HUES64 (cell line): ENCODE data around the gene ARL4C.
A peak's percentile ranks its signal among the peaks of the same experiment; 100 is the strongest.

Experiments used
- H3K27ac ChIP-seq: 2 replicates; pipeline ENCODE4 v1.7.0; 2013; ENCODE audit warnings: low read depth, low read length, inconsistent platforms
- H3K27me3 ChIP-seq: 2 replicates; pipeline ENCODE4 v1.6.1; 2013; ENCODE audit warnings: mild to moderate bottlenecking, low read length; ENCODE audit not compliant: insufficient read depth
- H3K36me3 ChIP-seq: 2 replicates; pipeline ENCODE4 v1.6.1; 2013; ENCODE audit warnings: mild to moderate bottlenecking, low read length; ENCODE audit not compliant: insufficient read depth
- H3K4me1 ChIP-seq: 2 replicates; pipeline ENCODE4 v1.6.1; 2013; ENCODE audit warnings: mild to moderate bottlenecking, low read length, moderate library complexity; ENCODE audit not compliant: insufficient read depth
- H3K4me3 ChIP-seq: 2 replicates; pipeline ENCODE4 v1.5.1; 2013; ENCODE audit warnings: mild to moderate bottlenecking, low read length, moderate library complexity
- H3K9ac ChIP-seq: 2 replicates; pipeline ENCODE4 v1.6.1; 2013; ENCODE audit warnings: mild to moderate bottlenecking, low read depth, low read length
- H3K9me3 ChIP-seq: 2 replicates; pipeline ENCODE4 v1.6.1; 2013; ENCODE audit warnings: low read depth, low read length; ENCODE audit not compliant: insufficient read depth
- WGBS: fragments of 150-250, 120-280 bp; methylation state at CpG from one replicate; pipeline ENCODE4 v1.1.7; 2013; ENCODE audit warnings: missing lambda C conversion rate; 5-methylcytosine and 5-hydroxymethylcytosine counted together

Gene ARL4C

GRCh38 chr2:234521536-234521935, 24.7 kb upstream of the ARL4C start:
- 92% methylated on average over 2 of the region's 2 CpGs for WGBS
- Histone ChIP-seq H3K27me3 (no peaks in the 10 kb centered on the region), H3K9ac (no peak overlapping the region), H3K27ac (no peak overlapping the region), H3K4me3 (no peak overlapping the region), H3K4me1 (no peaks in the 10 kb centered on the region), H3K9me3 (peaks cover 3% of the 10 kb centered on the region; the same call in 1 of the 2 replicates), H3K36me3 (no peaks in the 10 kb centered on the region)

DNA sequence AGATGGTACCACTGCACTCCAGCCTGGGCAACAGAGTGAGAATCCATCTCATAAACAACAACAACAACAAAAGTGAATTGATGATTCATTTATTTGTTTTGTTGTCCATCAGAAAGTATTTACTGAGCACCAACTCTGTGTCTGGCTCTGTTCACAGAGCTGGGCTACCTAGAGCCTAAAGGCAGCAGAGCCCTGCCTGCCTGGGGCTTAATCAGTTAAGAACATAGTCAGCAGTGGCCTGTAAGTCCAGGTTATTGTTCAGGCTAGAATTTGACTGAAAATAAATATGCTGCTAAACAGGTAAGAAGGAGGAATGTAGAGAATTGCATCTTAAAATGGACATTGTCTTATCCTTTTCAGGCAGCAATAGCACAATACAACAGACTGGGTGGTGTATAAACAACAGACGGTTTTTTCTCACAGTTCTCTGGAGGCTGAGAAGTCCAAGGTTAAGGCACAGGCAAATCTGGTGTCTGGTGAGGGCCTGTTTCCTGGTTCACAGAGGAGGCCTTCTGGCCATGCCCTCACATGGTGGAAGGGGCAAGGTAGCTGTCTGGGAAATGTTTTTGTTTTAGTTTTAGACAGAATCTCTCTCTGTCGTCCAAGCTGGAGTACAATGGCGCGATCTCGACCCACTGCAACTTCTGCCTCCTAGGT, 22.2 kb upstream of the ARL4C start:
- Histone ChIP-seq H3K4me1 (no peaks in the 10 kb centered on the region), H3K27me3 (no peaks in the 10 kb centered on the region), H3K9ac (no peak overlapping the region), H3K36me3 (no peaks in the 10 kb centered on the region), H3K9me3 (no peaks in the 10 kb centered on the region), H3K27ac (no peak overlapping the region), H3K4me3 (no peak overlapping the region)
- WGBS, result 93% methylated on average over 5 of the region's 5 CpGs

- Histone ChIP-seq H3K4me3 (no peak overlapping the region), H3K27me3 (no peaks in the 10 kb centered on the region)
Observed at GRCh38 chr2:234517971-234518370, 21.1 kb upstream of the ARL4C start.

GRCh38 chr2:234514873-234515638, 18.2 kb upstream of the ARL4C start:
- 83% methylated on average over 16 of the region's 16 CpGs for WGBS
- no peaks in the 10 kb centered on the region for H3K9me3 ChIP-seq
- H3K27me3 ChIP-seq, result no peaks in the 10 kb centered on the region
- H3K4me3 ChIP-seq, result no peak overlapping the region
- no peaks in the 10 kb centered on the region for H3K36me3 ChIP-seq
- no peak overlapping the region for H3K27ac ChIP-seq
- H3K4me1 ChIP-seq, result no peaks in the 10 kb centered on the region; the same call in 1 of the 2 replicates
- H3K9ac ChIP-seq, result no peak overlapping the region

More at GRCh38 chr2:234517971-234518370, 21.1 kb upstream of the ARL4C start:
- no peak overlapping the region for H3K9ac ChIP-seq
- H3K9me3 ChIP-seq, result no peaks in the 10 kb centered on the region
- H3K27ac ChIP-seq, result no peak overlapping the region
- WGBS, result 96% methylated on average over 8 of the region's 8 CpGs
- no peaks in the 10 kb centered on the region for H3K36me3 ChIP-seq
- H3K4me1 ChIP-seq, result no peaks in the 10 kb centered on the region; the same call in 1 of the 2 replicates

GRCh38 chr2:234514099-234514498, 17.2 kb upstream of the ARL4C start:
- no peaks in the 10 kb centered on the region for H3K36me3 ChIP-seq
- no peak overlapping the region for H3K27ac ChIP-seq
- H3K9me3 ChIP-seq, result no peaks in the 10 kb centered on the region
- H3K4me1 ChIP-seq, result no peaks in the 10 kb centered on the region; the same call in 1 of the 2 replicates
- no peaks in the 10 kb centered on the region for H3K27me3 ChIP-seq
- H3K9ac ChIP-seq, result no peak overlapping the region
- 91% methylated on average over 1 of the region's 1 CpG for WGBS
- H3K4me3 ChIP-seq, result no peak overlapping the region

DNA sequence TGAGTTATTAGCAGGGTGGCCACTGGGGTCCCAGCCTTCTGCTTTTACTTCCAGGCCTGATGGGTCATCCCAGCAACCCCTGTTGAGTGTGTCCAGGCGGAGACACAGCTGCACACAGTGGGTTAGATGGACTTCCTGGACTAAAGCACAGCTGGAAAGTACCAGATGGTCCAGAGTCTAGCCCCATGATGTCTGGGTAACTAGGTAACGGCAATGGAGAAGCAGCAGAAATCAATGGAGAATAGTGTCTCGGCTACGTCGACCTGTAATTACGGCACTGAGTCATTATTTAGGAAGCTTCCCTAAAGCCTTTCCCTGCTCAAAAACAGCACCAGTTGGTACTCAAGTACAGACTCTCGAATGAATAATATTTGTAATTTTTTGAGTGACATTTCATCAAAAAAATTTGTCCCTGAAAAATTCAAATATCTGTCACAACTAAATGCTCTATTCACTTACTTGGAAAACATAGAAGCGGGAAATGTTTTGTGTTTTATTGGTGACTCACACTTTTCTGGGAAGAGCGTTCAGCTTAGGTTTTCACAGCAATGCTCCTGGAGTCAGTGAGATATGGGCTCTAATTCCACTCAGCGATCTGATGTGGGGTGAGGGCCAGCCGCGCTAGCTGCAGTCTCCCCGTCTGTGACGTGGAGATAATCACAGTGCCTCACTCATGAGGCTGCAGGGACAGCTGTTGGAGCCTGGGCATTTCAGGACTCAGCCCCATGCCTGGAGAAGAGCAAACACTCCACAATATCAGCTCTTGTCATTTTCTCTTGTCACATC, 16.2 kb upstream of the ARL4C start:
- no peaks in the 10 kb centered on the region for H3K27me3 ChIP-seq
- H3K9ac ChIP-seq, result no peak overlapping the region
- H3K36me3 ChIP-seq, result no peaks in the 10 kb centered on the region
- no peaks in the 10 kb centered on the region for H3K9me3 ChIP-seq
- WGBS, result 91% methylated on average over 13 of the region's 14 CpGs
- H3K27ac ChIP-seq, result no peak overlapping the region
- H3K4me3 ChIP-seq, result no peak overlapping the region
- no peaks in the 10 kb centered on the region; the same call in 1 of the 2 replicates for H3K4me1 ChIP-seq

GRCh38 chr2:234502919-234503285, 6.0 kb upstream of the ARL4C start:
- no peaks in the 10 kb centered on the region for H3K9me3 ChIP-seq

DNA sequence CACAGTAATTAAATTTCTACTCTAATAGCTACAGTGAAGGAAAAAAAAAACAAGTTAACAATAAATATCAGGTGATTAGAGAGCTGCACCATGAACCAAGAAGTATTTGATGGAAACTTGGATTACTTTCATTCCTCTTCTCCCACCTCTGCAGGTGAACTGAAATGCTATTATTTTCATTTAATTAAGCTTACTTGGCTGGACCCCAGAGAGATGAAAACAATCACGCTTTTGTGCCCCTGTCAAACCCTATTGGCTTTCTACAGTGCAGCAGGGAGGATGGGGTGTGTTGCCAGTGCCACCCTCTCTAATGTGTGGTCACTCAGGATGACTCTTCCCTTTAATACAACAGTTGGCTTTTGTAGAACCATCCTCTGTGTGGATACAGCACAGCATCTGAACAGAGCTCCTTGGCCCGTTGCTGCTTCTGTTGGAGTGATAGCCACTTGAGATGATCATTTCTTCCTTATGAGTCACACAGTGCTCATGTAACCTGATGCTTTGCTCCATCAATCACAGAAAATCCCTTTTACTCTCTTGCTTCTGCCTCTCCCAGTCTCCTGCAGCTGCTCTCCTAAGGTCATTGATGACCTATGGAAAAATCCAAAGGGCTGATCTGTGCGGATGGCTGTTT, 5.5 kb upstream of the ARL4C start:
- no peak overlapping the region for H3K27ac ChIP-seq
- H3K4me3 ChIP-seq, result no peak overlapping the region
- WGBS, result 82% methylated on average over 3 of the region's 3 CpGs
- H3K27me3 ChIP-seq, result peaks cover 16% of the 10 kb centered on the region
- no peaks in the 10 kb centered on the region for H3K36me3 ChIP-seq
- H3K4me1 ChIP-seq, result peaks cover 11% of the 10 kb centered on the region; the same call in 1 of the 2 replicates
- no peaks in the 10 kb centered on the region for H3K9me3 ChIP-seq
- H3K9ac ChIP-seq, result no peak overlapping the region

More at GRCh38 chr2:234502919-234503285, 6.0 kb upstream of the ARL4C start:
- Histone ChIP-seq H3K36me3 (no peaks in the 10 kb centered on the region), H3K4me3 (no peak overlapping the region), H3K9ac (no peak overlapping the region), H3K27me3 (peaks cover 11% of the 10 kb centered on the region), H3K27ac (no peak overlapping the region), H3K4me1 (peaks cover 11% of the 10 kb centered on the region; the same call in 1 of the 2 replicates)
- 84% methylated on average over 3 of the region's 3 CpGs for WGBS

GRCh38 chr2:234500394-234501006, 3.6 kb upstream of the ARL4C start:
- WGBS, result 54% methylated on average over 9 of the region's 9 CpGs
- no peak overlapping the region for H3K4me3 ChIP-seq
- no peaks in the 10 kb centered on the region for H3K9me3 ChIP-seq
- no peak overlapping the region for H3K9ac ChIP-seq
- no peak overlapping the region for H3K27ac ChIP-seq
- peaks cover 26% of the 10 kb centered on the region for H3K27me3 ChIP-seq
- H3K4me1 ChIP-seq, result peaks cover 11% of the 10 kb centered on the region; the same call in 1 of the 2 replicates
- H3K36me3 ChIP-seq, result no peaks in the 10 kb centered on the region

- Histone ChIP-seq H3K4me3 (peak overlapping the region; percentile 61), H3K27me3 (peaks cover 33% of the 10 kb centered on the region), H3K4me1 (peaks cover 25% of the 10 kb centered on the region; the same call in 1 of the 2 replicates), H3K9ac (peak overlapping the region; percentile 85), H3K36me3 (peaks cover under 1% of the 10 kb centered on the region; the same call in 1 of the 2 replicates), H3K27ac (peak overlapping the region; percentile 80; the same call in 1 of the 2 replicates), H3K9me3 (no peaks in the 10 kb centered on the region)
- 33% methylated on average over 37 of the region's 37 CpGs for WGBS
Observed at GRCh38 chr2:234497594-234498235, 834 bp upstream of the ARL4C start.
